H1 (cell line): ENCODE results near the gene PHLPP1.

Experiments used
- POLR2A ChIP-seq, 2 experiments: IDR thresholded peaks; 1 replicate in 1 of 2; 2 replicates in 1 of 2; pipeline ENCODE4 v1.6.1; 2011; ENCODE audit warnings: low read depth in 2 of 2, low read length in 2 of 2, mild to moderate bottlenecking in 2 of 2; ENCODE audit errors: control extremely low read depth in 1 of 2
- POLR2AphosphoS5 ChIP-seq: IDR thresholded peaks from 2 replicates; pipeline ENCODE4 v1.6.1; 2011; ENCODE audit warnings: low read depth, low read length
- TF ChIP-seq, protein P1 (sequence below), 3 experiments: IDR thresholded peaks; 1 replicate in 2 of 3; 2 replicates in 1 of 3; pipeline versions ENCODE4 v1.5.1 to v1.6.1; 2011; ENCODE audit warnings: low read length in 3 of 3, mild to moderate bottlenecking in 3 of 3, inconsistent platforms in 2 of 3, low read depth in 1 of 3, moderate library complexity in 1 of 3; ENCODE audit not compliant: insufficient read depth in 1 of 3; ENCODE audit errors: control extremely low read depth in 1 of 3

DNA sequence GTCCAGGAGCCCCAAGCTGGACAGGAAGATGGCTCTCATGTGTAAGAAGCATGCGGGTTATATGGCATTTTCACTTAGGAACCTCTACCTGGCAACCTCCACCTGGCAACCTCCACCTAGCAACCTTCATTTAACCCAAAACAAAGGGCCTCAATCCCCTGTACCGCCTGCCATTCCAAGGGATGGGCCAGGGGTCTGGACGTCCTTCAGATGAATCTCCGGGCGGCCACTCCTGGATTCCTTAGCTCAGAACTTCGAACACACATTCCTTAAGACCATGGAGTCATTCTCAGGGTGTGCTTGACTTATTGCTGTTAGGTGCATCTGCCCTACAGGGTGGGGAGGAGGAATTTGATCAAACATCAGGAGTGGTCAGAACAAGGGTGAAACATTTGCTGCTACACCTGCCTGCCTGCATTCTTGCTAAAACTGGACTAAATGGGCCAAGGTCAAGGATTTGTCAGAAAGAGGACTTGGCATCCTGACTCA, 277.6 kb downstream of the PHLPP1 start:
- TF ChIP-seq POLR2A (IDR thresholded peaks at IDR 0.05; ENCODE audit: control extremely low read depth in 1 of 2, low read depth in 2 of 2, low read length in 2 of 2) (no peak), POLR2AphosphoS5 (no peak)
- TF ChIP-seq, protein P1, sequence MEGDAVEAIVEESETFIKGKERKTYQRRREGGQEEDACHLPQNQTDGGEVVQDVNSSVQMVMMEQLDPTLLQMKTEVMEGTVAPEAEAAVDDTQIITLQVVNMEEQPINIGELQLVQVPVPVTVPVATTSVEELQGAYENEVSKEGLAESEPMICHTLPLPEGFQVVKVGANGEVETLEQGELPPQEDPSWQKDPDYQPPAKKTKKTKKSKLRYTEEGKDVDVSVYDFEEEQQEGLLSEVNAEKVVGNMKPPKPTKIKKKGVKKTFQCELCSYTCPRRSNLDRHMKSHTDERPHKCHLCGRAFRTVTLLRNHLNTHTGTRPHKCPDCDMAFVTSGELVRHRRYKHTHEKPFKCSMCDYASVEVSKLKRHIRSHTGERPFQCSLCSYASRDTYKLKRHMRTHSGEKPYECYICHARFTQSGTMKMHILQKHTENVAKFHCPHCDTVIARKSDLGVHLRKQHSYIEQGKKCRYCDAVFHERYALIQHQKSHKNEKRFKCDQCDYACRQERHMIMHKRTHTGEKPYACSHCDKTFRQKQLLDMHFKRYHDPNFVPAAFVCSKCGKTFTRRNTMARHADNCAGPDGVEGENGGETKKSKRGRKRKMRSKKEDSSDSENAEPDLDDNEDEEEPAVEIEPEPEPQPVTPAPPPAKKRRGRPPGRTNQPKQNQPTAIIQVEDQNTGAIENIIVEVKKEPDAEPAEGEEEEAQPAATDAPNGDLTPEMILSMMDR (IDR thresholded peaks at IDR 0.05; ENCODE audit: control extremely low read depth in 1 of 3, insufficient read depth in 1 of 3, low read depth in 1 of 3, low read length in 3 of 3): no peak
